HEK293T (cell line): ENCODE data around the gene URB1.

Source experiments
- ARNT ChIP-seq: fragments of 450-650 bp; IDR thresholded peaks from 2 replicates; pipeline ENCODE4 v1.6.1; 2017; ENCODE audit warnings: mild to moderate bottlenecking
- BHLHE40 ChIP-seq: fragments of 450-650 bp; IDR thresholded peaks from 2 replicates; pipeline ENCODE4 v1.6.1; 2016; ENCODE audit warnings: mild to moderate bottlenecking, moderate library complexity, borderline replicate concordance
- ELF4 ChIP-seq: fragments of 450-650 bp; IDR thresholded peaks from 2 replicates; pipeline ENCODE4 v1.6.1; 2017; ENCODE audit warnings: antibody characterized with exemption
- FOXA1 ChIP-seq: fragments of 450-650 bp; IDR thresholded peaks from 2 replicates; pipeline ENCODE4 v1.6.1; 2016; ENCODE audit warnings: mild to moderate bottlenecking
- FOXK2 ChIP-seq: fragments of 450-650 bp; IDR thresholded peaks from 2 replicates; pipeline ENCODE4 v1.6.1; 2016; ENCODE audit warnings: mild to moderate bottlenecking
- HDGF ChIP-seq: fragments of 450-650 bp; IDR thresholded peaks from 2 replicates; pipeline ENCODE4 v1.6.1; 2017; ENCODE audit warnings: antibody characterized with exemption, borderline replicate concordance
- LEF1 ChIP-seq: fragments of 450-650 bp; IDR thresholded peaks from 2 replicates; pipeline ENCODE4 v1.6.1; 2017; ENCODE audit warnings: mild to moderate bottlenecking, borderline replicate concordance
- NFRKB ChIP-seq: fragments of 450-650 bp; IDR thresholded peaks from 2 replicates; pipeline ENCODE4 v1.6.1; 2016; ENCODE audit warnings: mild to moderate bottlenecking, moderate library complexity
- SP1 ChIP-seq: fragments of 450-650 bp; IDR thresholded peaks from 2 replicates; pipeline ENCODE4 v1.6.1; 2017
- SUZ12 ChIP-seq: fragments of 450-650 bp; IDR thresholded peaks from 2 replicates; pipeline ENCODE4 v1.6.1; 2016; ENCODE audit warnings: mild to moderate bottlenecking

DNA sequence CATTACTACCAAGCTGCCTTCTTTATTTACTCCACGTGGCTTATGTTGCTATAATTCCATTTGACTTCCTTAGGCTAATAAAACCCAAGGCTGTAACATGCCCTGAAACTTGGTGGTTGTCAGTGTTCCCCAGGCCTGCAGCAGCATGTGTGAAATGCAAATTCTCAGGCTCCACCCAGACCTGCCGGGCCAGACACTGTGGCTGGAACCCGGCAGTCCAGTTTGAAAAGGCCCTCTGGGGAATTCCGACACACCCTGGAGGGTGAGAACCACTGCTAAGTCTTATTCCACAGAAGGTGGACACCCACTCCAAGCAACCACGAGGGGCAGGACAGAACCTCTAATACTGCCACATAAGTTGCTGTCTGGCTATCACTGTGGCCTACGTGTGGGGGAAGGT is 41.4 kb downstream of the URB1 start:
- TF ChIP-seq ELF4 (no peak), HDGF (no peak), FOXA1 (no peak), LEF1 (no peak), FOXK2 (no peak), SP1 (no peak), SUZ12 (no peak), ARNT (no peak), NFRKB (no peak), BHLHE40 (no peak)
